ENCODE results near the gene SLBP. TPM values are rescaled to one million over a fixed set of nuclear protein-coding genes. Genes with fewer than 3 reads are reported as not detected.

Gene SLBP
- total RNA-seq, 6 experiments from 2014 or later: 13.1 to 30.8 (median 14.7) TPM

GRCh38 chr4:1658146-1658545, 54.0 kb downstream of the SLBP start:
- WGBS (ENCODE audit: insufficient coverage, low coverage, low lambda C conversion rate, missing lambda C conversion rate): 91% methylated on average over 10 of the region's 12 CpGs
- intact Hi-C loops (cut with DNase I): no loop called here
- H3K27ac ChIP-seq: no peak overlapping the region
- no peaks in the 10 kb centered on the region for H3K4me1 ChIP-seq
- no peaks in the 10 kb centered on the region for H3K36me3 ChIP-seq
- no peaks in the 10 kb centered on the region for H3K9me3 ChIP-seq
- no peak for DNase-seq
- ATAC-seq: no peak
- TF ChIP-seq POLR2A (IDR thresholded peaks at IDR 0.05): no peak
- no peak for TF ChIP-seq CTCF (IDR thresholded peaks at IDR 0.05)
- no peaks in the 10 kb centered on the region for H3K27me3 ChIP-seq
- H3K4me3 ChIP-seq: no peak overlapping the region

GRCh38 chr4:1656986-1657385, 55.1 kb downstream of the SLBP start:
- Histone ChIP-seq H3K9me3 (no peaks in the 10 kb centered on the region), H3K36me3 (no peaks in the 10 kb centered on the region), H3K27me3 (no peaks in the 10 kb centered on the region), H3K27ac (no peak overlapping the region), H3K4me3 (no peak overlapping the region), H3K4me1 (no peaks in the 10 kb centered on the region)
- no CpG with 5 or more reads among the region's 19 CpGs for WGBS (ENCODE audit: insufficient coverage, low coverage, low lambda C conversion rate, missing lambda C conversion rate)
- DNase-seq (no peak), ATAC-seq (no peak)
- TF ChIP-seq POLR2A (IDR thresholded peaks at IDR 0.05): no peak
- intact Hi-C loops (cut with DNase I): no loop called here

- TF ChIP-seq CTCF (IDR thresholded peaks at IDR 0.05): no peak
- no peak for TF ChIP-seq POLR2A (IDR thresholded peaks at IDR 0.05)
- Histone ChIP-seq H3K4me1 (no peaks in the 10 kb centered on the region), H3K27me3 (no peaks in the 10 kb centered on the region), H3K4me3 (no peak overlapping the region), H3K36me3 (no peaks in the 10 kb centered on the region), H3K9me3 (no peaks in the 10 kb centered on the region), H3K27ac (no peak overlapping the region)
- WGBS (ENCODE audit: insufficient coverage, low coverage, low lambda C conversion rate, missing lambda C conversion rate): 100% methylated on average over 1 of the region's 5 CpGs
- ATAC-seq: no peak
- intact Hi-C loops (cut with DNase I): no loop called here
- no peak for DNase-seq
These were observed 56.0 kb downstream of the SLBP start for GRCh38 chr4:1656132-1656531.

- no peak for ATAC-seq
- DNase-seq: no peak
- H3K27me3 ChIP-seq: no peaks in the 10 kb centered on the region
- no peak for TF ChIP-seq CTCF (IDR thresholded peaks at IDR 0.05)
- no peak for TF ChIP-seq POLR2A (IDR thresholded peaks at IDR 0.05)
- H3K9me3 ChIP-seq: no peaks in the 10 kb centered on the region
- H3K36me3 ChIP-seq: no peaks in the 10 kb centered on the region
- no peak overlapping the region for H3K27ac ChIP-seq
- intact Hi-C loops (cut with DNase I): no loop called here
- no peak overlapping the region for H3K4me3 ChIP-seq
- H3K4me1 ChIP-seq: no peaks in the 10 kb centered on the region
- WGBS (ENCODE audit: insufficient coverage, low coverage, low lambda C conversion rate, missing lambda C conversion rate): 96% methylated on average over 4 of the region's 18 CpGs
These were observed 56.4 kb downstream of the SLBP start for GRCh38 chr4:1655676-1656075.

- ATAC-seq: no peak
- WGBS (ENCODE audit: insufficient coverage, low coverage, low lambda C conversion rate, missing lambda C conversion rate): 100% methylated on average over 3 of the region's 47 CpGs
- intact Hi-C loops (cut with DNase I): no loop called here
These were observed 57.0 kb downstream of the SLBP start for GRCh38 chr4:1655081-1655480.

More at GRCh38 chr4:1655081-1655480, 57.0 kb downstream of the SLBP start:
- no peak overlapping the region for H3K4me3 ChIP-seq
- no peaks in the 10 kb centered on the region for H3K9me3 ChIP-seq
- H3K27me3 ChIP-seq: no peaks in the 10 kb centered on the region
- H3K27ac ChIP-seq: no peak overlapping the region
- TF ChIP-seq CTCF (IDR thresholded peaks at IDR 0.05) (no peak), POLR2A (IDR thresholded peaks at IDR 0.05) (no peak)
- no peak for DNase-seq
- H3K4me1 ChIP-seq: no peaks in the 10 kb centered on the region
- H3K36me3 ChIP-seq: no peaks in the 10 kb centered on the region
